ENCODE results near the gene OSBPL1A.

OSBPL1A gene

DNA sequence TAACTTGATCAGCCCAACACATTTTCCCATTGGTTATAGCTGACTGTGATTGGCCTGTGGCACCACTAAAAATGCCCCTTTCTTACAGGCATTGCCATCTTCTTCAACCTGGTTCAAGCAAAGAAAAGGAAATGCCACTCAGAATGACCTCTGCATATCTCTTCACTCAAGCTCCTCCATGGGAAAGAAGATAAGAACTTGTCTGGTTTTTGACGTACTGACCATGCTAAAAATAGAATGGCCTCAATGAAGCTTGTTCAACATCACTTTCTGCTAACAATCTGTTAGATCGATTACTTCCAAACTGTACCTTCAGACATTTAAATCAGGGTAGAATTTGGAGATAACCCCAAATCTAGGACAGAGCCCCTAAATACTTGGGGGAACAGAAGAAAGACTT lies 149.3 kb downstream of the OSBPL1A start:
- H3K4me3 ChIP-seq (replicated peaks; ENCODE audit: insufficient read depth, low read length) = no peak overlapping the region
- no peaks in the 10 kb centered on the region for H3K27me3 ChIP-seq (ENCODE audit: insufficient read depth, poor library complexity, severe bottlenecking)
- no peak overlapping the region for H3K27ac ChIP-seq (replicated peaks)
- TF ChIP-seq SPI1 (IDR thresholded peaks at IDR 0.05; ENCODE audit: borderline replicate concordance, low read depth) (no peak), GABPA (IDR thresholded peaks at IDR 0.05; ENCODE audit: low read depth) (no peak), POLR2AphosphoS5 (IDR thresholded peaks at IDR 0.05; ENCODE audit: low read depth) (no peak)
- TF ChIP-seq, protein P1, sequence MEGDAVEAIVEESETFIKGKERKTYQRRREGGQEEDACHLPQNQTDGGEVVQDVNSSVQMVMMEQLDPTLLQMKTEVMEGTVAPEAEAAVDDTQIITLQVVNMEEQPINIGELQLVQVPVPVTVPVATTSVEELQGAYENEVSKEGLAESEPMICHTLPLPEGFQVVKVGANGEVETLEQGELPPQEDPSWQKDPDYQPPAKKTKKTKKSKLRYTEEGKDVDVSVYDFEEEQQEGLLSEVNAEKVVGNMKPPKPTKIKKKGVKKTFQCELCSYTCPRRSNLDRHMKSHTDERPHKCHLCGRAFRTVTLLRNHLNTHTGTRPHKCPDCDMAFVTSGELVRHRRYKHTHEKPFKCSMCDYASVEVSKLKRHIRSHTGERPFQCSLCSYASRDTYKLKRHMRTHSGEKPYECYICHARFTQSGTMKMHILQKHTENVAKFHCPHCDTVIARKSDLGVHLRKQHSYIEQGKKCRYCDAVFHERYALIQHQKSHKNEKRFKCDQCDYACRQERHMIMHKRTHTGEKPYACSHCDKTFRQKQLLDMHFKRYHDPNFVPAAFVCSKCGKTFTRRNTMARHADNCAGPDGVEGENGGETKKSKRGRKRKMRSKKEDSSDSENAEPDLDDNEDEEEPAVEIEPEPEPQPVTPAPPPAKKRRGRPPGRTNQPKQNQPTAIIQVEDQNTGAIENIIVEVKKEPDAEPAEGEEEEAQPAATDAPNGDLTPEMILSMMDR (IDR thresholded peaks at IDR 0.05; ENCODE audit: insufficient read depth, low read length) = no peak
- TF ChIP-seq, protein P2, sequence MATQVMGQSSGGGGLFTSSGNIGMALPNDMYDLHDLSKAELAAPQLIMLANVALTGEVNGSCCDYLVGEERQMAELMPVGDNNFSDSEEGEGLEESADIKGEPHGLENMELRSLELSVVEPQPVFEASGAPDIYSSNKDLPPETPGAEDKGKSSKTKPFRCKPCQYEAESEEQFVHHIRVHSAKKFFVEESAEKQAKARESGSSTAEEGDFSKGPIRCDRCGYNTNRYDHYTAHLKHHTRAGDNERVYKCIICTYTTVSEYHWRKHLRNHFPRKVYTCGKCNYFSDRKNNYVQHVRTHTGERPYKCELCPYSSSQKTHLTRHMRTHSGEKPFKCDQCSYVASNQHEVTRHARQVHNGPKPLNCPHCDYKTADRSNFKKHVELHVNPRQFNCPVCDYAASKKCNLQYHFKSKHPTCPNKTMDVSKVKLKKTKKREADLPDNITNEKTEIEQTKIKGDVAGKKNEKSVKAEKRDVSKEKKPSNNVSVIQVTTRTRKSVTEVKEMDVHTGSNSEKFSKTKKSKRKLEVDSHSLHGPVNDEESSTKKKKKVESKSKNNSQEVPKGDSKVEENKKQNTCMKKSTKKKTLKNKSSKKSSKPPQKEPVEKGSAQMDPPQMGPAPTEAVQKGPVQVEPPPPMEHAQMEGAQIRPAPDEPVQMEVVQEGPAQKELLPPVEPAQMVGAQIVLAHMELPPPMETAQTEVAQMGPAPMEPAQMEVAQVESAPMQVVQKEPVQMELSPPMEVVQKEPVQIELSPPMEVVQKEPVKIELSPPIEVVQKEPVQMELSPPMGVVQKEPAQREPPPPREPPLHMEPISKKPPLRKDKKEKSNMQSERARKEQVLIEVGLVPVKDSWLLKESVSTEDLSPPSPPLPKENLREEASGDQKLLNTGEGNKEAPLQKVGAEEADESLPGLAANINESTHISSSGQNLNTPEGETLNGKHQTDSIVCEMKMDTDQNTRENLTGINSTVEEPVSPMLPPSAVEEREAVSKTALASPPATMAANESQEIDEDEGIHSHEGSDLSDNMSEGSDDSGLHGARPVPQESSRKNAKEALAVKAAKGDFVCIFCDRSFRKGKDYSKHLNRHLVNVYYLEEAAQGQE (IDR thresholded peaks at IDR 0.05; ENCODE audit: insufficient replicate concordance, low read depth) = no peak
- DNase-seq (ENCODE audit: low read depth in 1 of 2, low spot score in 1 of 2) = no peak

DNA sequence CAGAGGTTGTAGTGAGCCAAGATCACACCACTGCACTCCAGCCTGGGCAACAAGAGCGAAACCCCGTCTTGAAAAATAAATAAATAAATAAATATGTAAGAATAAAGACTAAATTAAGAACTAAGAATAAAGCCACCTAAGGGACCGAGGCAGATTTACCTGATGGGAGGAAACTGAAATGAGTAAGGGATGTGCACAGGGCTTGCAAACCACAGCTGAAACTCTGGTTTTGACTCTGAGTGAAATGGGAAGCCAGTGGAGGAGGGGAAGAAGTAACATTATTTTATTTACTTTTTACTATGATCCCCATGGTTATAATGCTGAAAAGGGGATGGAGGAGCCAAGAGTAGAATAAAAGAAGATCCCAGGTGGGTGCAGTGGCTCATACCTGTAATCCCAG lies 151.5 kb downstream of the OSBPL1A start:
- no peak overlapping the region for H3K4me3 ChIP-seq (replicated peaks; ENCODE audit: insufficient read depth, low read length)
- DNase-seq (ENCODE audit: low read depth in 1 of 2, low spot score in 1 of 2) = no peak
- no peak for TF ChIP-seq SPI1 (IDR thresholded peaks at IDR 0.05; ENCODE audit: borderline replicate concordance, low read depth)
- TF ChIP-seq GABPA (IDR thresholded peaks at IDR 0.05; ENCODE audit: low read depth) = no peak
- TF ChIP-seq, protein P2 (IDR thresholded peaks at IDR 0.05; ENCODE audit: insufficient replicate concordance, low read depth) = no peak
- TF ChIP-seq, protein P1 (IDR thresholded peaks at IDR 0.05; ENCODE audit: insufficient read depth, low read length) = no peak
- TF ChIP-seq POLR2AphosphoS5 (IDR thresholded peaks at IDR 0.05; ENCODE audit: low read depth) = no peak
- H3K27me3 ChIP-seq (ENCODE audit: insufficient read depth, poor library complexity, severe bottlenecking) = no peaks in the 10 kb centered on the region
- H3K27ac ChIP-seq (replicated peaks) = no peak overlapping the region

DNA sequence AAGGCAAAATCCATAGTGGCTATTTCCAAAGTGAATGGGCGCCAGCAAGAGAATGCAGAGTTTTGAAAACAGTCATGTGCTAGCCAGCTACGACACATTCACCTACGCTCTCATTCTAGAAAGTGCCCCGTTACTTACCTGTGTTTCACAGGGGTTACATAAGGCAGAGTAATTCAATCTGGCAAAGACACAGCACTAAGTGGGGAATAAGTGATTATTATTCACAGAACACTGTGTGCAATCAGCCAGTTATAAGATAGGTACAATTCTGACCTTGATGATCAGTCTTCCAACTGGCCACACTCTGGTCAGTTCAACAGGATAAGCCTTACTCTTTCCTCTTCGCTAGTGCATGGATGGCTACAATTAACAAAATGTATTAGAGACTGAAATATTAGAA lies 152.9 kb downstream of the OSBPL1A start:
- DNase-seq (ENCODE audit: low read depth in 1 of 2, low spot score in 1 of 2) = no peak
- Histone ChIP-seq H3K27me3 (ENCODE audit: insufficient read depth, poor library complexity, severe bottlenecking) (no peaks in the 10 kb centered on the region), H3K4me3 (replicated peaks; ENCODE audit: insufficient read depth, low read length) (no peak overlapping the region), H3K27ac (replicated peaks) (no peak overlapping the region)
- TF ChIP-seq, protein P1 (IDR thresholded peaks at IDR 0.05; ENCODE audit: insufficient read depth, low read length) = no peak
- no peak for TF ChIP-seq POLR2AphosphoS5 (IDR thresholded peaks at IDR 0.05; ENCODE audit: low read depth)
- no peak for TF ChIP-seq GABPA (IDR thresholded peaks at IDR 0.05; ENCODE audit: low read depth)
- no peak for TF ChIP-seq SPI1 (IDR thresholded peaks at IDR 0.05; ENCODE audit: borderline replicate concordance, low read depth)
- TF ChIP-seq, protein P2 (IDR thresholded peaks at IDR 0.05; ENCODE audit: insufficient replicate concordance, low read depth) = no peak

Measured in HL-60 (cell line).